PC-3 (cell line): ENCODE data around the gene IL1RAPL2. TPM values are rescaled to one million over a fixed set of nuclear protein-coding genes. Genes with fewer than 3 reads are reported as not detected.

Experiments used
- ATAC-seq: fragments of 200-7000 bp; cut with Tn5 transposase; 2 replicates; pipeline ENCODE4 v1.9.1; 2020; ENCODE audit warnings: mild to moderate bottlenecking, moderate library complexity
- BruUV-seq: library from RNA; stranded (reverse); fragments of 400-500 nt; replicated peaks from 2 replicates; lab custom pipeline; 2021; lab: Mats Ljungman, UMichigan
- CTCF ChIA-PET: fragments of 300-600 bp; sonication (Branson Sonifier 250); formaldehyde crosslinking; loops from one replicate; lab custom pipeline; 2022; ENCODE audit warnings: antibody characterized with exemption; lab: Charles Lee
- POLR2A ChIA-PET: fragments of 300-600 bp; sonication (Branson Sonifier 250); formaldehyde crosslinking; loops from one replicate; lab custom pipeline; 2022; ENCODE audit warnings: antibody characterized with exemption; ENCODE audit not compliant: unreplicated experiment; lab: Charles Lee
- DNase-seq: peaks from one replicate; pipeline ENCODE4 v3.0.0-alpha.2; 2015
- H2AFZ ChIP-seq: fragments of 300-600 bp; sonication (generic); 2 replicates; pipeline ENCODE4 v1.6.0; 2016; ENCODE audit warnings: antibody characterized with exemption, low read length
- H3F3A ChIP-seq: fragments of 300-600 bp; sonication (generic); one replicate; pipeline ENCODE4 v1.6.0; 2017; ENCODE audit warnings: antibody characterized with exemption, low read length, control low read depth, mild to moderate bottlenecking; ENCODE audit not compliant: unreplicated experiment
- H3K27ac ChIP-seq: fragments of 300-600 bp; sonication (generic); 2 replicates; pipeline ENCODE4 v1.5.1; 2016; ENCODE audit warnings: mild to moderate bottlenecking, low read length
- H3K27me3 ChIP-seq: fragments of 300-600 bp; sonication (generic); 2 replicates; pipeline ENCODE4 v1.6.1; 2016; ENCODE audit warnings: low read length, mixed read lengths
- H3K36me3 ChIP-seq: fragments of 300-600 bp; sonication (generic); 2 replicates; pipeline ENCODE4 v1.6.1; 2016; ENCODE audit warnings: low read depth, mixed run types, low read length, mixed read lengths
- H3K4me1 ChIP-seq: fragments of 300-600 bp; sonication (generic); 2 replicates; pipeline ENCODE4 v1.5.1; 2016; ENCODE audit warnings: low read length; ENCODE audit not compliant: insufficient read depth
- H3K4me2 ChIP-seq: fragments of 300-600 bp; sonication (generic); 2 replicates; pipeline ENCODE4 v1.6.0; 2016; ENCODE audit warnings: low read length
- H3K4me3 ChIP-seq: fragments of 300-600 bp; sonication (generic); 2 replicates; pipeline ENCODE4 v1.5.1; 2016; ENCODE audit warnings: mild to moderate bottlenecking, low read length, mixed read lengths
- H3K79me2 ChIP-seq: fragments of 300-600 bp; sonication (generic); 2 replicates; pipeline ENCODE4 v1.6.1; 2017; ENCODE audit warnings: low read length, mixed read lengths
- H3K9ac ChIP-seq: fragments of 300-600 bp; sonication (generic); 2 replicates; pipeline ENCODE4 v1.6.0; 2016; ENCODE audit warnings: mild to moderate bottlenecking, low read length
- H3K9me2 ChIP-seq: fragments of 300-600 bp; sonication (generic); replicated peaks from 2 replicates; pipeline ENCODE4 v1.6.1; 2016; ENCODE audit warnings: mixed run types, low read length, mixed read lengths
- H3K9me3 ChIP-seq: fragments of 300-600 bp; sonication (generic); 2 replicates; pipeline ENCODE4 v1.6.1; 2016; ENCODE audit warnings: low read length, mixed read lengths
- H4K20me1 ChIP-seq: fragments of 300-600 bp; sonication (generic); 2 replicates; pipeline ENCODE4 v1.6.1; 2016; ENCODE audit warnings: low read length, mixed read lengths
- CTCF ChIP-seq: fragments of 300-600 bp; sonication (generic); conservative IDR thresholded peaks from 2 replicates; pipeline ENCODE4 v1.5.1; 2017; ENCODE audit warnings: antibody characterized with exemption, low read depth, mild to moderate bottlenecking, low read length
- EZH2 ChIP-seq: fragments of 300-600 bp; sonication (generic); IDR thresholded peaks from one replicate; pipeline ENCODE4 v1.6.1; 2017; ENCODE audit warnings: antibody characterized with exemption, mild to moderate bottlenecking, low read length; ENCODE audit not compliant: unreplicated experiment
- EZH2phosphoT487 ChIP-seq: fragments of 300-600 bp; sonication (generic); IDR thresholded peaks from 2 replicates; pipeline ENCODE4 v1.6.1; 2018; ENCODE audit warnings: mild to moderate bottlenecking, antibody characterized with exemption, low read length, borderline replicate concordance
- intact Hi-C: fragments of 100-400 bp; cut with micrococcal nuclease; formaldehyde crosslinking; loops from 2 replicates; pipeline ENCODE4 v1.9.0; 2023
- total RNA-seq: library from RNA; depleted of rRNA; stranded (reverse); fragments of >200 nt; gene quantifications from 2 replicates; pipeline ENCODE4 v1.2.3, GENCODE V29; 2014

IL1RAPL2 gene
- total RNA-seq, 1 experiment from 2014 or later, result 0.62 TPM

DNA sequence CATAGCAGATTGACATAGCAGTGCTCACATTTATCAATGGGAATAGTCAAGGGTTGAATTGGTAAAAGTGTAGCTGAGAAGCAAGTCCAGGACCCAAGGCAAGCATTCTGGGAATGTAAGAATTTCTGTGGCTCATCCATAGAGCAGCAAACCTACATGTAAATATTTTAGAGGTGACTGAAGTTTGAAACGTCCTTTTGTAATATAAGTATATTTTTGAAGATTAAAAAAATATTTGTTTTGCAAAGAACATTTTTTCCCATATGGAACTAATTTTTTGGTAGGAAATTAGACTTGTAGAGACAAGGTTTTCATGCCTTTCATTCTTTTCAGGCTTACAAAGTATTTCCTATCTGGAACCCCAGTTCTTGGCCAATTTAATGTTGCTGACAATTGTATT, 550.5 kb downstream of the IL1RAPL2 start:
- ChIA-PET CTCF (no interaction called here), POLR2A (no interaction called here)
- ATAC-seq (no peak), DNase-seq (no peak)
- no peaks in the 10 kb centered on the region for H3K4me1 ChIP-seq
- no peaks in the 10 kb centered on the region for H3K36me3 ChIP-seq
- no peak overlapping the region for H3K4me2 ChIP-seq
- BruUV-seq, result no TSS peak
- H3K9ac ChIP-seq, result no peak overlapping the region
- H3K9me3 ChIP-seq, result no peaks in the 10 kb centered on the region
- no peak overlapping the region for H3K4me3 ChIP-seq
- H3K27ac ChIP-seq, result no peak overlapping the region
- no peak for TF ChIP-seq EZH2
- H4K20me1 ChIP-seq, result no peaks in the 10 kb centered on the region
- H3F3A ChIP-seq, result no peaks in the 10 kb centered on the region
- H3K27me3 ChIP-seq, result no peaks in the 10 kb centered on the region
- H3K79me2 ChIP-seq, result no peaks in the 10 kb centered on the region
- no peaks in the 10 kb centered on the region for H3K9me2 ChIP-seq
- no peak overlapping the region for H2AFZ ChIP-seq
- intact Hi-C loops, result no loop called here

DNA sequence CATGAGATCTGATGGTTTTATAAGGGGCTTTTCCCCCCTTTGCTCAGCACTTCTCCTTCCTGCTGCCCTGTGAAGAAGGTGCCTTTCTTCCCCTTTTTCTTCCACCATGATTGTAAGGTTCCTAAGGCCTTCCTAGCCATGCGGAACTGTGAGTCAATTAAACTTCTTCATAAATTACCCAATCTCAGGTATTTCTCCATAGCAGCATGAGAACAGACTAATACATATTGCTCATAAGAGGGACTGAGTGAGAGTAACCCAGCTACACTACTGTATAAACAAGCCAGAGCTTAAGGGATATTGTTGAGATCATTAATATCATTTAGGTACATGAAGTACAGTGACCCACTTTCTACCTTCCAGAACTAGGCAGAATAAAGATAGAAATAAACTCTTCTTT, 551.6 kb downstream of the IL1RAPL2 start:
- no peak overlapping the region for H3K4me2 ChIP-seq
- no peaks in the 10 kb centered on the region for H3K79me2 ChIP-seq
- no peak overlapping the region for H3K4me3 ChIP-seq
- H3K9ac ChIP-seq, result no peak overlapping the region
- no peaks in the 10 kb centered on the region for H3K9me3 ChIP-seq
- no peaks in the 10 kb centered on the region for H3K27me3 ChIP-seq
- H3K4me1 ChIP-seq, result no peaks in the 10 kb centered on the region
- no peaks in the 10 kb centered on the region for H4K20me1 ChIP-seq
- CTCF ChIA-PET, result no interaction called here
- intact Hi-C loops, result no loop called here
- no peak for TF ChIP-seq CTCF
- TF ChIP-seq EZH2phosphoT487, result no peak
- TF ChIP-seq EZH2, result no peak
- H3K27ac ChIP-seq, result no peak overlapping the region
- no peaks in the 10 kb centered on the region for H3K9me2 ChIP-seq
- no peaks in the 10 kb centered on the region for H3F3A ChIP-seq
- DNase-seq (no peak), ATAC-seq (no peak)
- H2AFZ ChIP-seq, result no peak overlapping the region
- POLR2A ChIA-PET, result no interaction called here
- BruUV-seq, result no TSS peak
- no peaks in the 10 kb centered on the region for H3K36me3 ChIP-seq

DNA sequence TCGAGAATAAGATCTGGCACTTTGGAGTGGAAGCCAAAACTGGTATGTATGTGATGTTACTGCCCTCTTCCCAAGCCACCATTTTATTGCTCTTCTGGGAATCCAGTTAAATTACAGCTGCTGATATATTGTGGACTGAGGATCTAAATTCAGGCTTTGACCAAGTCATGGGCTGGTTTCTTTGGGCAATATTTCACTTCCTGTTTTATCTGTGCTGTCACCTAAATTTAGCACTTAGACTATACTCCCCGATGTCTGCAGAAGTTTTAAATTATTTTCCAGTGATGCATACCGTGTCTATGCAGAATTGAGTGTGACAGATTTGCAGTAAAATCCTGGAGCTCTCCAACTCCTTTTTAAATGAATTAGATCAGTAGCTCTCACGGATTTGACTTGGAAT, 554.5 kb downstream of the IL1RAPL2 start:
- no TSS peak for BruUV-seq
- H3K36me3 ChIP-seq, result no peaks in the 10 kb centered on the region

More for the DNA sequence above, 554.5 kb downstream of the IL1RAPL2 start:
- Histone ChIP-seq H3K9me2 (no peaks in the 10 kb centered on the region), H3K9ac (no peak overlapping the region), H3K27ac (no peak overlapping the region), H3K79me2 (no peaks in the 10 kb centered on the region), H3K27me3 (no peaks in the 10 kb centered on the region), H3K4me2 (no peak overlapping the region), H3F3A (no peaks in the 10 kb centered on the region), H3K4me3 (no peak overlapping the region), H3K9me3 (no peaks in the 10 kb centered on the region), H2AFZ (no peak overlapping the region), H4K20me1 (no peaks in the 10 kb centered on the region), H3K4me1 (no peaks in the 10 kb centered on the region)
- no peak for DNase-seq
- intact Hi-C loops, result no loop called here
- no peak for TF ChIP-seq EZH2
- no peak for TF ChIP-seq EZH2phosphoT487
- no peak for TF ChIP-seq CTCF
- ChIA-PET POLR2A (interaction anchor here (0.7 kb wide), 1 partner anchor 21 kb away, joined by 5 read pairs; no protein-coding TSS in a partner anchor), CTCF (no interaction called here)
- no peak for ATAC-seq
